ENCODE measurements around the gene NAA50. TPM values are rescaled to one million over a fixed set of nuclear protein-coding genes. Genes with fewer than 3 reads are reported as not detected.

The NAA50 gene
- total RNA-seq (2016; rRNA removed; fragmentation: Illumina TruSeq; extraction: Trizol) (233 and 352 TPM in 2 replicates), polyA plus RNA-seq (2011; rRNA removed) (30.2 and 30.3 TPM in 2 replicates), polyA minus RNA-seq (2011; rRNA and poly(A)+ RNA removed; ENCODE audit: low replicate concordance) (32.6 and 46.0 TPM in 2 replicates), Bru-seq, nascent RNA (percentile 97 among the genes with signal in this experiment), BruChase-seq, experiment 1, labeled RNA remaining after a 6-hour chase (percentile 98 among the genes with signal in this experiment), BruChase-seq, experiment 2, labeled RNA remaining after a 2-hour chase (percentile 98 among the genes with signal in this experiment)
- total RNA-seq (2016; cell fraction: cytosol; rRNA removed; fragmentation: Illumina TruSeq; extraction: Trizol; ENCODE audit: low read depth), result 12.6 and 14.6 TPM in 2 replicates
- 240 and 363 TPM in 2 replicates for total RNA-seq (2016; cell fraction: insoluble cytoplasmic fraction; rRNA removed; fragmentation: Illumina TruSeq; extraction: Trizol)
- 93.6 and 101 TPM in 2 replicates for total RNA-seq (2016; cell fraction: membrane; rRNA removed; fragmentation: Illumina TruSeq; extraction: Trizol)
- 92.1 and 103 TPM in 2 replicates for total RNA-seq (2016; cell fraction: nucleus; rRNA removed; fragmentation: Illumina TruSeq; extraction: Trizol)
- 28.8 and 35.6 TPM in 2 replicates for polyA plus RNA-seq (2011; cell fraction: cytosol; rRNA removed)
- polyA plus RNA-seq (2011; cell fraction: nucleus; rRNA removed), result 19.7 and 21.7 TPM in 2 replicates
- polyA plus RNA-seq (2012), result 89.2 and 99.4 TPM in 2 replicates
- polyA plus RNA-seq (2016; cell fraction: cytosol; fragmentation: Illumina TruSeq; extraction: Trizol; ENCODE audit: low read depth), result 12.6 and 13.9 TPM in 2 replicates
- 253 and 261 TPM in 2 replicates for polyA plus RNA-seq (2016; cell fraction: insoluble cytoplasmic fraction; fragmentation: Illumina TruSeq; extraction: Trizol; ENCODE audit: low read depth)
- polyA plus RNA-seq (2016; cell fraction: membrane; fragmentation: Illumina TruSeq; extraction: Trizol; ENCODE audit: low read depth), result 48.2 and 51.0 TPM in 2 replicates
- 111 TPM in 2 replicates for polyA plus RNA-seq (2016; cell fraction: nucleus; fragmentation: Illumina TruSeq; extraction: Trizol; ENCODE audit: insufficient read depth, low read depth)
- polyA minus RNA-seq (2011; cell fraction: cytosol; rRNA and poly(A)+ RNA removed), result 49.0 and 66.5 TPM in 2 replicates
- 21.6 and 26.0 TPM in 2 replicates for polyA minus RNA-seq (2011; cell fraction: nucleus; rRNA and poly(A)+ RNA removed)
- long read RNA-seq, experiment 1, full-length matches to known transcripts, result 63 of 75 reads
- long read RNA-seq, experiment 1, partial matches to known transcripts, result 2 of 75 reads
- long read RNA-seq, experiment 1, other reads (novel, unspliced or antisense), result 10 of 75 reads
- long read RNA-seq, experiment 2, full-length matches to known transcripts, result 35 of 235 reads
- long read RNA-seq, experiment 2, partial matches to known transcripts, result 2 of 235 reads
- long read RNA-seq, experiment 2, other reads (novel, unspliced or antisense), result 198 of 235 reads

GRCh38 chr3:113745756-113746547, at the start of gene NAA50:
NAA50 (minus strand) TSS chr3:113746249; CDS start chr3:113745949, 300 bp downstream.
- peak within 1 kb of the TSS; percentile 98 for H3K9ac ChIP-seq (ENCODE audit: insufficient read depth, low read depth, low read length)
- POLR2A ChIA-PET, result interaction anchor here (0.8 to 4.0 kb wide), 10 partner anchors 13 to 727 kb away, joined by 3 to 22 read pairs (median 3); partner anchors contain the start of genes CCDC191, SPICE1 and USF3
- peaks cover 57% of the 10 kb centered on the region for H3K4me1 ChIP-seq (ENCODE audit: insufficient read depth, low read length)
- H3K27me3 ChIP-seq (ENCODE audit: control insufficient read depth in 1 of 2, insufficient read depth in 2 of 2, low read length in 2 of 2), result no peaks in the 10 kb centered on the region; a peak in 1 of 5 replicates
- peak within 1 kb of the TSS; percentile 97 for H3K4me2 ChIP-seq (ENCODE audit: low read depth, low read length)
- no peak for FAIRE-seq
- peaks cover 89% of the 10 kb centered on the region for H3K79me2 ChIP-seq (ENCODE audit: insufficient read depth, low read length)
- DNase-seq (ENCODE audit: low spot score), result peak; percentile 89
- peaks cover 26% of the 10 kb centered on the region for H4K20me1 ChIP-seq (ENCODE audit: insufficient read depth, low read length)
- peak within 1 kb of the TSS; percentile 92 to 100 (median 97) for H3K4me3 ChIP-seq (replicated peaks in 1 of 3; ENCODE audit: insufficient read depth in 1 of 3, low read depth in 2 of 3, low read length in 3 of 3)
- intact Hi-C loops (cut with micrococcal nuclease; ENCODE audit: unreplicated experiment), result loop anchor here (1.0 to 10.0 kb wide), 7 partner anchors 10 to 311 kb away; partner anchors contain the start of genes CCDC191, QTRT2 and USF3
- peak; percentile 72 for ATAC-seq
- peak within 1 kb of the TSS; percentile 61 for H2AFZ ChIP-seq (ENCODE audit: low read length)
- BruUV-seq (replicated peaks), result no TSS peak
- in situ Hi-C loops (cut with HindIII; ENCODE audit: extremely low pct_ligation_motif_present, low pct_unique_long_range_greater_than_20kb), result loop anchor here (10.0 kb wide), 1 partner anchor 89 kb away; the partner anchor contains the start of gene GRAMD1C
- no peaks in the 10 kb centered on the region; a peak in 1 of 5 replicates for H3K36me3 ChIP-seq (replicated peaks in 1 of 2; ENCODE audit: control insufficient read depth in 1 of 2, insufficient read depth in 2 of 2, low read length in 2 of 2)
- no peaks in the 10 kb centered on the region for H3K9me3 ChIP-seq (ENCODE audit: low read length)
- H3K27ac ChIP-seq (ENCODE audit: extremely low read length, insufficient read depth, low read length), result peak within 1 kb of the TSS; percentile 100
- CTCF ChIA-PET (ENCODE audit: low intra/inter-chr PET ratio, low total read pairs), result interaction anchor here (0.6 to 2.1 kb wide), 3 partner anchors 9 to 287 kb away, joined by 3 to 20 read pairs (median 4); no protein-coding TSS in a partner anchor
- WGBS (ENCODE audit: low lambda C conversion rate), result 2% methylated on average over 26 of the region's 72 CpGs
- TF ChIP-seq ZNF713 (CRISPR knock-in tag; IDR thresholded peaks at IDR 0.05), result peak; percentile 82; the same call in 1 of the 2 replicates
- TF ChIP-seq YEATS4 (CRISPR knock-in tag; IDR thresholded peaks at IDR 0.05; ENCODE audit: borderline replicate concordance), result peak; percentile 91
- no peak for TF ChIP-seq ZNF660 (CRISPR knock-in tag; IDR thresholded peaks at IDR 0.05; ENCODE audit: borderline replicate concordance, low read depth)
- no peak; the same call in 1 of the 2 replicates for TF ChIP-seq ZHX2 (IDR thresholded peaks at IDR 0.05; ENCODE audit: low read depth)
- no peak for TF ChIP-seq ZHX2 (CRISPR knock-in tag; IDR thresholded peaks at IDR 0.05; ENCODE audit: borderline replicate concordance)
- TF ChIP-seq ZNF101 (CRISPR knock-in tag; IDR thresholded peaks at IDR 0.05; ENCODE audit: borderline replicate concordance, low read depth), result no peak
- TF ChIP-seq DDIT3 (CRISPR knock-in tag; IDR thresholded peaks at IDR 0.05), result no peak
- no peak for TF ChIP-seq ZNF597 (CRISPR knock-in tag; IDR thresholded peaks at IDR 0.05)

All from HepG2 (cell line).